Endodermal cell (in vitro differentiated cells): ENCODE measurements around the gene ENTR1. TPM values are rescaled to one million over a fixed set of nuclear protein-coding genes. Genes with fewer than 3 reads are reported as not detected.

Experiments used
- DNase-seq: peaks from one replicate; pipeline ENCODE4 v3.0.0-alpha.2; 2017
- H3K27ac ChIP-seq: 2 replicates; pipeline ENCODE4 v1.5.1; 2013; ENCODE audit warnings: mild to moderate bottlenecking, low read depth, low read length, moderate library complexity
- H3K27me3 ChIP-seq: 2 replicates; pipeline ENCODE4 v1.6.1; 2013; ENCODE audit warnings: mild to moderate bottlenecking, low read length, moderate library complexity; ENCODE audit not compliant: insufficient read depth, control insufficient read depth, poor library complexity, severe bottlenecking
- H3K36me3 ChIP-seq: 2 replicates; pipeline ENCODE4 v1.7.0; 2013; ENCODE audit warnings: mild to moderate bottlenecking, low read length, moderate library complexity; ENCODE audit not compliant: control insufficient read depth, insufficient read depth
- H3K4me1 ChIP-seq: one replicate; pipeline ENCODE4 v1.7.0; 2013; ENCODE audit warnings: low read length; ENCODE audit not compliant: control insufficient read depth, insufficient read depth
- H3K4me3 ChIP-seq: 2 replicates; pipeline ENCODE4 v1.5.1; 2013; ENCODE audit warnings: mild to moderate bottlenecking, low read length, moderate library complexity
- H3K9ac ChIP-seq: 2 replicates; pipeline ENCODE4 v1.6.1; 2013; ENCODE audit warnings: mild to moderate bottlenecking, low read length, moderate library complexity; ENCODE audit not compliant: poor library complexity, severe bottlenecking; ENCODE audit errors: extremely low read depth
- H3K9me3 ChIP-seq: 2 replicates; pipeline ENCODE4 v1.6.1; 2013; ENCODE audit warnings: mild to moderate bottlenecking, low read length, moderate library complexity; ENCODE audit not compliant: control insufficient read depth
- H3K27ac Mint-ChIP-seq: 2 replicates; pipeline ENCODE4 v1.8.0; 2020; ENCODE audit warnings: mixed read lengths
- H3K27me3 Mint-ChIP-seq: 2 replicates; pipeline ENCODE4 v1.8.0; 2021; ENCODE audit warnings: mild to moderate bottlenecking, mixed read lengths; ENCODE audit not compliant: insufficient read depth
- H3K36me3 Mint-ChIP-seq: 2 replicates; pipeline ENCODE4 v1.8.0; 2020; ENCODE audit warnings: low read depth, mixed read lengths
- H3K4me1 Mint-ChIP-seq: 2 replicates; pipeline ENCODE4 v1.8.0; 2020; ENCODE audit warnings: mixed read lengths
- H3K4me3 Mint-ChIP-seq: 2 replicates; pipeline ENCODE4 v1.8.0; 2020; ENCODE audit warnings: mild to moderate bottlenecking, moderate library complexity, mixed read lengths
- H3K9me3 Mint-ChIP-seq: 2 replicates; pipeline ENCODE4 v1.8.0; 2020; ENCODE audit warnings: mild to moderate bottlenecking, mixed read lengths
- CTCF ChIP-seq: fragments of 200-600 bp; sonication (generic); conservative IDR thresholded peaks from 2 replicates; pipeline ENCODE4 v1.5.0; 2021; ENCODE audit warnings: antibody characterized with exemption, mild to moderate bottlenecking
- WGBS, 2 experiments: methylation state at CpG; one replicate each; pipeline versions ENCODE4 v1.1.5 to v1.1.7; 2013; ENCODE audit warnings: missing lambda C conversion rate in 2 of 2, mixed read lengths in 1 of 2; ENCODE audit not compliant: insufficient coverage in 1 of 2, insufficient read length in 1 of 2; 5-methylcytosine and 5-hydroxymethylcytosine counted together
- total RNA-seq, 2 donors: library from RNA; stranded (reverse); fragmentation: NEBNext Ultra II Directional in 1 of 2; extraction: Animal tissue kit (Norgen Biotek cat#: 25700) in 1 of 2; gene quantifications; 2 replicates in 1 of 2; 3 replicates in 1 of 2; pipeline ENCODE4 v1.2.1, GENCODE V29; 2021

ENTR1 gene
- total RNA-seq, 2 donors from 2014 or later, result 76.6 to 83.1 TPM

GRCh38 chr9:136383436-136383835 is 27.0 kb downstream of the ENTR1 start:
- Mint-ChIP-seq H3K4me1 (no peaks in the 10 kb centered on the region), H3K9me3 (no peaks in the 10 kb centered on the region), H3K4me3 (no peak overlapping the region), H3K27me3 (no peaks in the 10 kb centered on the region), H3K27ac (no peak overlapping the region), H3K36me3 (peaks cover 48% of the 10 kb centered on the region)
- H3K4me3 ChIP-seq, result no peak overlapping the region
- H3K27me3 ChIP-seq, result no peaks in the 10 kb centered on the region
- H3K4me1 ChIP-seq, result no peaks in the 10 kb centered on the region
- no peak for DNase-seq
- H3K27ac ChIP-seq, result no peak overlapping the region
- no peak overlapping the region for H3K9ac ChIP-seq
- 93 to 96% methylated on average over 14 to 20 of the region's 20 CpGs for WGBS, 2 experiments
- no peak for TF ChIP-seq CTCF
- H3K9me3 ChIP-seq, result no peaks in the 10 kb centered on the region
- peaks cover 51% of the 10 kb centered on the region for H3K36me3 ChIP-seq

GRCh38 chr9:136381966-136382513 is 28.4 kb downstream of the ENTR1 start:
- WGBS, 2 experiments, result 92 to 93% methylated on average over 16 to 25 of the region's 25 CpGs
- peaks cover 39% of the 10 kb centered on the region for H3K36me3 ChIP-seq
- no peak for TF ChIP-seq CTCF

GRCh38 chr9:136381311-136381710 is 29.1 kb downstream of the ENTR1 start:
- DNase-seq, result no peak
- no peak for TF ChIP-seq CTCF
- H3K27me3 Mint-ChIP-seq, result no peaks in the 10 kb centered on the region
- peaks cover 35% of the 10 kb centered on the region for H3K36me3 ChIP-seq
- WGBS, 2 experiments, result 80 to 95% methylated on average over 1 to 9 of the region's 9 CpGs
- H3K27ac Mint-ChIP-seq, result no peak overlapping the region
- H3K4me1 ChIP-seq, result no peaks in the 10 kb centered on the region
- no peaks in the 10 kb centered on the region for H3K4me1 Mint-ChIP-seq
- no peaks in the 10 kb centered on the region for H3K9me3 Mint-ChIP-seq
- no peaks in the 10 kb centered on the region for H3K9me3 ChIP-seq
- H3K9ac ChIP-seq, result no peak overlapping the region
- no peak overlapping the region for H3K4me3 ChIP-seq
- H3K27me3 ChIP-seq, result no peaks in the 10 kb centered on the region
- no peak overlapping the region for H3K27ac ChIP-seq
- H3K36me3 Mint-ChIP-seq, result peaks cover 34% of the 10 kb centered on the region
- no peak overlapping the region for H3K4me3 Mint-ChIP-seq

More at GRCh38 chr9:136381966-136382513, 28.4 kb downstream of the ENTR1 start:
- no peaks in the 10 kb centered on the region for H3K27me3 Mint-ChIP-seq
- Histone ChIP-seq H3K9ac (no peak overlapping the region), H3K4me3 (no peak overlapping the region), H3K4me1 (no peaks in the 10 kb centered on the region), H3K9me3 (no peaks in the 10 kb centered on the region), H3K27ac (no peak overlapping the region), H3K27me3 (no peaks in the 10 kb centered on the region)
- H3K4me3 Mint-ChIP-seq, result no peak overlapping the region
- no peaks in the 10 kb centered on the region for H3K9me3 Mint-ChIP-seq
- H3K4me1 Mint-ChIP-seq, result no peaks in the 10 kb centered on the region
- no peak overlapping the region for H3K27ac Mint-ChIP-seq
- no peak for DNase-seq
- H3K36me3 Mint-ChIP-seq, result peaks cover 38% of the 10 kb centered on the region
